Renal cortical epithelial cell (primary cell): Measurements from ENCODE around the gene NT5DC1. TPM values are rescaled to one million over a fixed set of nuclear protein-coding genes. Genes with fewer than 3 reads are reported as not detected.
"Not testable (repeated sequence)": the region's sequence is repeated elsewhere in the genome, so short reads cannot be mapped to it uniquely, and the experiment has no call there.

ENCODE experiments used
- DNase-seq: peaks from one replicate; pipeline ENCODE4 v3.0.0-alpha.2; 2011; ENCODE audit warnings: low read depth
- total RNA-seq: library from RNA; depleted of rRNA; stranded (reverse); fragments of >200 nt; gene quantifications from 2 replicates; pipeline ENCODE4 v1.2.3, GENCODE V29; 2014

NT5DC1 gene
- total RNA-seq, 1 donor from 2014 or later: 12.3 TPM

DNA sequence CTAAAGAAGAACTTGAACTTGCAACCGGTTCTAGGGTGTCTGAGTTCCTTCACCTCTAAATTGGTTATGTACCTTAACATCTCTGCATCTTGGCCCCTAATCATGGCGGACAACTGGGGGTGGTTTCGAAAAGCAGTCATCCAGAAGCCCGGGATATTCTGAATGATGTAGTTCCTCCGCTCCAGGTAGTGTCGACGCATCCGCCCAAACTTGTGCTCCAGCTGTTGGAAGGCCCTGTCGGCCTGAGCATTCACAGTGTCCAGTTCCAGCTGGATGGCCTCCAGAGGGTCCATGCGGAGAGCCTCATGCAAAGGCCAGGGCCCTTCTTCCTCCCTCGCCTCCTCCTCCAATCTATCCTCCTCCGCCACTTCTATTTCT is 178.2 kb downstream of the NT5DC1 start:
- DNase-seq: no peak

GRCh38 chr6:116279232-116280160 is 178.8 kb downstream of the NT5DC1 start, which contains the start of gene TSPYL1:
Gene TSPYL1, minus strand, starts transcription at chr6:116279930. Its CDS starts 100 bp downstream, at chr6:116279830.
- peak; percentile 96 for DNase-seq

DNA sequence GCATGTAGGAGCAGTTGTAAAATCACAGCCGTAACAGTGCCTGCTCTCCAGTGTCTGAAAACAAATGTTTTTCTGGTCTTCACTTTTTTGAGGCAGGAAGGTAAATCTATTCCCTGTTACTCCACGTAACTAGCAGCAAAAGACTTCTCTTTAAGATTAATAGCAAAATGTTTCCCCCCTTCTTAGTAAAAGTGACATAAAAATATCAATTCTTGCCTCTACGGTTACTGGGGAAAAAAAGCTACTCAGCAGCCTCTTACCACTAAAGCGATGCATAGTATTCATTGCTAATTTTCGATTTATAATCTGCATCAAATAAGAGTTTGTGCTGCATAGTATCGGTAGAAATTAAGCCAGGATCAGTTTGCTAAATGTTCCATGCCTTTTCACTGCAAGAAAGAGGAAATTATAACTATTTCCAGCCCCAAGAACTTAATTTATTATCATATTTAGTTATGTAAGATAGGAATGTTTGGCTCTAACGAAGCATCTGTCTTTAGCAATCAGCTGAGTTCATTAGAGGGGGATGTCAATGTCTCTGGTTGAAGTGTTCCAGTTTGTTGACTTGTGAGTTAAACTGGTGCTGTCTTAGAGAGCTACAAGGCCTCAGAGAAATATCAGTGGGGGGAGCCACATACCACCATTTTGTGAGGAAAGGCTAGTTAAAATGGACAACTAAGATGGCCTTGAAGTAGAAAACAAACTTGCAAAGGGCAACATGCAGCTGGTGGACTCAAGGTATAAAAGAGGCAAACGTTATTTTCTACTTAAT is 179.7 kb downstream of the NT5DC1 start:
- peak; percentile 51 for DNase-seq

- no peak for DNase-seq
These were observed 180.3 kb downstream of the NT5DC1 start for GRCh38 chr6:116280933-116281316.

DNA sequence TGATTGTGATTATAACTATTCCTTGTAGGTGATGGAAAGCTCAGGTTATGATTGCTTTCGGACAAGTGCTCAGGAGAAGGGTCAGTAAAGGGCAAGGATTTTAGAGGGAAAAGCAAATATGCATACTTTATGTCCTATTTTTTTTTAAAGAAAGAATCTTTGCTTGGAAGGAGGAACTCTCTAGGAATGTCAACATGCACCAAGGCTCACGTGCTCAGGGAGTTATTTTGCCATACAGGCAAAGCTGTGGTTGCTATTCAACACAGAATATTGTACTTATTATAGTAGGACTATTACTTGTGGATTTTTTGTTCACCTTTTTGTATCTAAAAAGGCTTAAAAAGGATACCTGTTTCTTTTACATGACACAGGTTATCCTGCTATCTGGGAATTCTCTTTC is 182.0 kb downstream of the NT5DC1 start:
- DNase-seq: no peak

DNA sequence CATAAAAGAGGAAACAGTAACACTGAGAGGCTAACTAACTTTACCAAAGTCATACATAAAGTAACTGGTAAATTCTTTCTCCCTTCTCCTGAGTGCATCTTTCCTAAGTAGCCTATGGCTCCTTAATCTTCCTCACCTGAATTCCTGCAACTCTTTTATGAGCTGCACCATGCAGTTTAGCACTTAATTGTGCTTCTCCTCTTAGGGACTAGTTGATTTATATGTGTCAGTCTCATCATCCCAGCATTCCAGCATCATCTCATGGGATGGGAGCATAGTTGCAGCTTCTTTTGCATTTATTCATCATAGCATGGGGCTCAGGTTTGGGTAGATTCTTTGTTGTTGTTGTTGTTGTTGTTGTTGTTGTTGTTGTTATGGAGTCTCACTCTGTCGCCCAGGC is 182.5 kb downstream of the NT5DC1 start:
- no peak for DNase-seq

- not testable (repeated sequence) for DNase-seq
These were observed 184.3 kb downstream of the NT5DC1 start for GRCh38 chr6:116284984-116285383.

DNA sequence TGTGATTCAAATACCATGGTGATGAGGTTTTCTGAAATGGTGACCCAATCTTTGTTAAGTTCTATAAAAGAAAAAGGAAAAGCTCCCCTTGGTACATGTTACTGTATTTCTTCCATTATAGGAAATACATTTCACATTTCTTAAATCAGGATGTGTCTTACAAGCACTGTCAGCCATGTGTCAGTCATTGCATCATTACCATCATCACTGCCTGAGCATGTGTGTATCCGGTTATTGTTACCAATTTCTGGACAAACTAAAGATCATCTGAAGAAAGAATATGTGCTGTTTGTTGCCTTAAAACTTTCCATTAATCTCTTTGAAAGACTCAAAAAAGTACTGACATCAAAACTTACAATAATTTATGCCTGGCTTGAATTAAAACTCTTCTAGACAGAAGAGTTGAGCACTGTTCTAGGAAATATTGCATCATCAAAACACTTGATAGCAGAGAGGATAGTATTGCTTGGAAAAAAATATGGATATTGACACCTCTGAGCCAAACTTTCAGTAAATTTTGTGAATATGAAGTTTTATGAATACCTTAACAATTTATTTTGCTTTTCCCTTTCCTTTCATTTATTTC is 186.2 kb downstream of the NT5DC1 start:
- DNase-seq: no peak

DNA sequence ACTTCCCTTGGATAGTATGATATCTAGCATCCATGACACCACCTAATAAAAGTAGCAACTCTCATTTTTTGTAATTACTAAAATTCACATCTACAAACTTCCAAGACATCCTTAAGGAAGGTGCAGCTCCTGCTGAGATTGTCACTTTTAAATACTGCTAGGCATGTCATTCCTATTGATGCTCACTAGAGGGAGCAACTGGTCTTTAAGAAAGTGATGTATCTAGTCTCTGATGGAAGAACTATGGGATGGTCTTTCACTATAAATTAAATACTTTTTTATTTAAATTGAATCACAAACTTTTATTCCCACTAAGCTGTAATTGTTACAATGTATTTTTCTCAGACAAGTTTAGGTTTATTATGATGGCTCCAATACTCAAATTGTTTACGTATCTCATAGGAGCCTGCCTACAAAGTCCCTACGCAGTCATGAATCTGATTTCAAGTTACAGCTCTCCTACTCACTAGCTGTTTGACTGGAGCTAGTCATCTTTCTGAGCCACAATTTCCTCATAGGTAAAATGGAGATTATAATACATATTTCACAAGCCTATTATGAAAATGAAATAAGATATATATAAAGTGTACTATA is 187.1 kb downstream of the NT5DC1 start:
- DNase-seq: peak; percentile 68

- no peak for DNase-seq
These were observed 189.2 kb downstream of the NT5DC1 start for GRCh38 chr6:116289876-116290275.

DNA sequence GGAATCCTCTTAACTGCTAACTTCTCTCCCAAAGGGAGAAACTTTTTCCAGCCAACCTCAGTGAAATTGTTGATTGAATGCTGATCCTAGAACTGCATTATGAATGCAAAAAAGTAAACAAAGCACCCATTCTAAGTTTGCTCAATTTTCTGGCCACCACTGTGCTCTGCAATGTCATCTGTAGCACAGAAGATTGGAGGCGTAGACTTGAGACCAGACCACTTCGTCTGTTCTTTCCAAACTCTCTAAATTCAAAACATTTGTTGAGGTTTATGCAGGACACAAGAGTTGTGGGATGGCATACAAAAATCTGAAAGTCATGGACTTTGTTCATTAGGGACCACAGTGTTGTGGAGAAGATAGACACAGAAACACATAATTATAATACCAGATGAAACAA is 190.1 kb downstream of the NT5DC1 start:
- no peak for DNase-seq

- no peak for DNase-seq
These were observed 191.2 kb downstream of the NT5DC1 start for GRCh38 chr6:116291701-116292396.

GRCh38 chr6:116292553-116292952 is 191.9 kb downstream of the NT5DC1 start:
- no peak for DNase-seq

- DNase-seq: no peak
These were observed 197.6 kb downstream of the NT5DC1 start for GRCh38 chr6:116298273-116298672.

DNA sequence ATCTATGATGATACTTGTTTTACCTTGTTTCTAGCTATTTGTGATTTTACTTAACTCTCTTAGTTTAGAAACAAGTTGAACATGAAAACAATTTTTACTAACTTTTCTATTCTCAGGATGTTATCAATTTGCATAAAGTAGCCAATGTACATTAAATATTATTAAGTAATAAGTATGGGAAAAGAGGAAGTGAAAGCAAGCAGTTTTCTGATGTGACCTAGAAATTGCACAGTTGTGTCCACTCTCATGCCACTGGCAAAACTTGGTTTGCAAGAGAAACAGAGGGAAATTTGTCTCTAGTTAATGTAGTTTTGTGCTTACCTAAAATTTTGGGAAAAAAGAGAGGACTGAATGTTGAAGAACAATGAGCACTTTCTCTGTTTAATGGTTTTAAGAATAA is 198.3 kb downstream of the NT5DC1 start:
- DNase-seq: no peak

Other genes starting within 250 kb of the NT5DC1 start
- 21.7 and 44.4 TPM in 2 replicates for gene FRK, start 40.0 kb upstream of the NT5DC1 start, total RNA-seq
- gene COL10A1, start 25.3 kb downstream of the NT5DC1 start, total RNA-seq: not detected in 2 replicates
- 3.3 and 11.8 TPM in 2 replicates for gene TSPYL4, start 153.2 kb downstream of the NT5DC1 start, total RNA-seq
- 102 and 115 TPM in 2 replicates for gene TSPYL1, start 179.1 kb downstream of the NT5DC1 start, total RNA-seq